GM19099 (cell line): Measurements from ENCODE around the gene LRMDA.

Experiments
- POLR2A ChIP-seq: IDR thresholded peaks from 3 replicates; pipeline ENCODE4 v1.6.1; 2011; ENCODE audit warnings: low read depth; ENCODE audit not compliant: insufficient read length; ENCODE audit errors: extremely low read depth

Gene LRMDA

GRCh38 chr10:76041551-76041950 lies 610.1 kb downstream of the LRMDA start:
- TF ChIP-seq POLR2A: no peak

- TF ChIP-seq POLR2A: no peak
Observed at GRCh38 chr10:76043261-76043660, 611.8 kb downstream of the LRMDA start.

GRCh38 chr10:76044751-76045150 lies 613.3 kb downstream of the LRMDA start:
- TF ChIP-seq POLR2A: no peak

GRCh38 chr10:76045174-76045573 lies 613.8 kb downstream of the LRMDA start:
- TF ChIP-seq POLR2A: no peak

GRCh38 chr10:76047521-76047920 lies 616.1 kb downstream of the LRMDA start:
- TF ChIP-seq POLR2A: no peak

GRCh38 chr10:76049581-76050290 lies 618.3 kb downstream of the LRMDA start:
- no peak for TF ChIP-seq POLR2A

GRCh38 chr10:76050291-76050625 lies 618.8 kb downstream of the LRMDA start:
- no peak for TF ChIP-seq POLR2A

GRCh38 chr10:76051007-76051936 lies 619.8 kb downstream of the LRMDA start:
- no peak for TF ChIP-seq POLR2A

GRCh38 chr10:76052682-76053503 lies 621.5 kb downstream of the LRMDA start:
- no peak for TF ChIP-seq POLR2A

- no peak for TF ChIP-seq POLR2A
Observed at GRCh38 chr10:76055466-76055865, 624.0 kb downstream of the LRMDA start.

- TF ChIP-seq POLR2A: no peak
Observed at GRCh38 chr10:76055963-76056362, 624.5 kb downstream of the LRMDA start.

- no peak for TF ChIP-seq POLR2A
Observed at GRCh38 chr10:76066457-76066856, 635.0 kb downstream of the LRMDA start.

GRCh38 chr10:76067447-76067846 lies 636.0 kb downstream of the LRMDA start:
- no peak for TF ChIP-seq POLR2A

- TF ChIP-seq POLR2A: no peak
Observed at GRCh38 chr10:76068856-76069255, 637.4 kb downstream of the LRMDA start.

GRCh38 chr10:76070916-76071315 lies 639.5 kb downstream of the LRMDA start:
- no peak for TF ChIP-seq POLR2A
